IMR-90 (cell line): Measurements from ENCODE around the gene ABLIM3. TPM values are rescaled to one million over a fixed set of nuclear protein-coding genes. Genes with fewer than 3 reads are reported as not detected.

Experiments
- ATAC-seq: fragments of 200-7000 bp; cut with Tn5 transposase; 2 replicates; pipeline ENCODE4 v1.9.1; 2020; ENCODE audit warnings: low read depth, mild to moderate bottlenecking, moderate library complexity
- BruUV-seq: library from RNA; stranded (reverse); fragments of 400-500 nt; replicated peaks from 2 replicates; lab custom pipeline; 2021; lab: Mats Ljungman, UMichigan
- CTCF ChIA-PET: fragments of 300-600 bp; formaldehyde crosslinking; extraction: SDS; loops from one replicate; lab custom pipeline; 2021; ENCODE audit warnings: antibody characterized with exemption; lab: Yijun Ruan, JAX
- POLR2A ChIA-PET: fragments of 300-600 bp; sonication (Branson Sonifier 250); formaldehyde crosslinking; loops from one replicate; lab custom pipeline; 2022; ENCODE audit warnings: antibody characterized with exemption; ENCODE audit not compliant: unreplicated experiment; lab: Charles Lee
- DNase-seq: peaks from one replicate; pipeline ENCODE4 v3.0.0; 2013
- H2AFZ ChIP-seq: replicated peaks from 2 replicates; pipeline ENCODE3; 2013; ENCODE audit warnings: low read length, mild to moderate bottlenecking; ENCODE audit not compliant: poor library complexity
- H2AK5ac ChIP-seq: 2 replicates; pipeline ENCODE4 v1.6.1; 2013; ENCODE audit warnings: low read depth, low read length, inconsistent platforms
- H2AK9ac ChIP-seq: replicated peaks from 2 replicates; pipeline ENCODE3; 2013; ENCODE audit warnings: mild to moderate bottlenecking, low read depth, low read length, moderate library complexity; ENCODE audit not compliant: poor library complexity
- H2BK120ac ChIP-seq: 2 replicates; pipeline ENCODE4 v1.6.1; 2013; ENCODE audit warnings: low read depth, low read length, inconsistent platforms
- H2BK15ac ChIP-seq: 3 replicates; pipeline ENCODE4 v1.6.1; 2013; ENCODE audit warnings: low read depth, low read length, inconsistent platforms
- H2BK20ac ChIP-seq: 2 replicates; pipeline ENCODE4 v1.6.1; 2013; ENCODE audit warnings: low read depth, mild to moderate bottlenecking, inconsistent platforms, low read length, moderate library complexity
- H2BK5ac ChIP-seq: 2 replicates; pipeline ENCODE4 v1.6.1; 2013; ENCODE audit warnings: mild to moderate bottlenecking, low read depth, low read length, inconsistent platforms; ENCODE audit not compliant: poor library complexity, severe bottlenecking
- H3K14ac ChIP-seq: replicated peaks from 2 replicates; pipeline ENCODE4 v1.6.1; 2013; ENCODE audit warnings: low read depth, low read length, inconsistent platforms
- H3K18ac ChIP-seq: 2 replicates; pipeline ENCODE4 v1.6.1; 2013; ENCODE audit warnings: low read depth, low read length, control low read depth
- H3K23ac ChIP-seq: 2 replicates; pipeline ENCODE4 v1.6.1; 2013; ENCODE audit warnings: low read depth, low read length, inconsistent platforms
- H3K27ac ChIP-seq: 2 replicates; pipeline ENCODE4 v1.5.1; 2013; ENCODE audit warnings: mild to moderate bottlenecking, control low read depth, low read length; ENCODE audit not compliant: insufficient read depth
- H3K27me3 ChIP-seq: 2 replicates; pipeline ENCODE4 v1.6.1; 2013; ENCODE audit warnings: low read length; ENCODE audit not compliant: control insufficient read depth, insufficient read depth
- H3K36me3 ChIP-seq: 2 replicates; pipeline ENCODE4 v1.6.1; 2013; ENCODE audit warnings: low read length, mixed read lengths; ENCODE audit not compliant: control insufficient read depth, insufficient read depth
- H3K4ac ChIP-seq: 2 replicates; pipeline ENCODE4 v1.6.1; 2013; ENCODE audit warnings: low read depth, low read length, inconsistent platforms
- H3K4me1 ChIP-seq: 2 replicates; pipeline ENCODE4 v1.6.1; 2013; ENCODE audit warnings: low read length, mixed read lengths; ENCODE audit not compliant: control insufficient read depth, insufficient read depth
- H3K4me2 ChIP-seq: 2 replicates; pipeline ENCODE4 v1.6.1; 2013; ENCODE audit warnings: low read depth, mild to moderate bottlenecking, control low read depth, low read length, moderate library complexity
- H3K4me3 ChIP-seq: 2 replicates; pipeline ENCODE4 v1.5.1; 2013; ENCODE audit warnings: low read depth, mild to moderate bottlenecking, control low read depth, low read length, moderate library complexity; ENCODE audit not compliant: insufficient read depth
- H3K56ac ChIP-seq: 2 replicates; pipeline ENCODE4 v1.6.1; 2013; ENCODE audit warnings: low read length, inconsistent platforms; ENCODE audit not compliant: insufficient read depth; ENCODE audit errors: extremely low read depth
- H3K79me1 ChIP-seq, 2 experiments: 2 replicates each; pipeline ENCODE4 v1.6.1; 2013; ENCODE audit warnings: low read length in 2 of 2, inconsistent platforms in 1 of 2, low read depth in 1 of 2
- H3K9ac ChIP-seq: 2 replicates; pipeline ENCODE4 v1.6.1; 2013; ENCODE audit warnings: low read depth, low read length, control low read depth
- H3K9me1 ChIP-seq: 2 replicates; pipeline ENCODE4 v1.6.1; 2013; ENCODE audit warnings: low read length, inconsistent platforms; ENCODE audit not compliant: insufficient read depth
- H3K9me3 ChIP-seq: 2 replicates; pipeline ENCODE4 v1.6.1; 2013; ENCODE audit warnings: low read length; ENCODE audit not compliant: control insufficient read depth, insufficient read depth
- H4K20me1 ChIP-seq: 2 replicates; pipeline ENCODE4 v1.6.1; 2013; ENCODE audit warnings: low read length, inconsistent platforms; ENCODE audit not compliant: insufficient read depth
- H4K5ac ChIP-seq: 2 replicates; pipeline ENCODE4 v1.6.1; 2013; ENCODE audit warnings: mild to moderate bottlenecking, low read depth, low read length, control low read depth
- H4K8ac ChIP-seq, 2 experiments: 2 replicates each; pipeline ENCODE4 v1.6.1; 2013; ENCODE audit warnings: low read depth in 2 of 2, low read length in 2 of 2, control low read depth in 1 of 2, inconsistent platforms in 1 of 2
- H4K91ac ChIP-seq: 2 replicates; pipeline ENCODE4 v1.6.1; 2013; ENCODE audit warnings: low read depth, low read length, inconsistent platforms; ENCODE audit not compliant: insufficient read depth
- BHLHE40 ChIP-seq: fragments of 150-350 bp; IDR thresholded peaks from 2 replicates; pipeline ENCODE4 v1.6.1; 2016; ENCODE audit warnings: mild to moderate bottlenecking, low read depth, low read length
- CEBPB ChIP-seq: IDR thresholded peaks from 2 replicates; pipeline ENCODE4 v1.6.1; 2012; ENCODE audit warnings: low read depth, low read length, improper control_type of control experiment
- RCOR1 ChIP-seq: IDR thresholded peaks from 2 replicates; pipeline ENCODE4 v1.6.1; 2012; ENCODE audit warnings: mild to moderate bottlenecking, low read length, improper control_type of control experiment; ENCODE audit not compliant: insufficient replicate concordance
- WGBS, 2 experiments: methylation state at CpG; one replicate each; pipeline versions ENCODE4 v1.1.5 to v1.1.7; 2013; ENCODE audit warnings: missing lambda C conversion rate in 2 of 2; ENCODE audit not compliant: insufficient read length in 1 of 2; ENCODE audit errors: extremely low coverage in 2 of 2; 5-methylcytosine and 5-hydroxymethylcytosine counted together
- dilution Hi-C: fragments of 300-500 bp; cut with HindIII; formaldehyde crosslinking; loops from one replicate; pipeline ENCODE4 v1.14.3; 2018; ENCODE audit warnings: low sequenced_read_pairs; ENCODE audit not compliant: unreplicated experiment
- in situ Hi-C: fragments of 300-500 bp; cut with MboI; formaldehyde crosslinking; loops from 3 replicates; pipeline ENCODE4 v1.14.3; 2019; ENCODE audit warnings: low sequenced_read_pairs, inconsistent platforms, mixed read lengths
- intact Hi-C: fragments of 100-400 bp; cut with micrococcal nuclease; formaldehyde crosslinking; loops from 2 replicates; pipeline ENCODE4 v1.10.0; 2022
- polyA plus RNA-seq, 3 experiments: library from polyadenylated mRNA; depleted of rRNA; stranded (reverse); fragments of >200 nt; gene quantifications; 2 replicates each; pipeline ENCODE4 v1.2.3, GENCODE V29; 2012; ENCODE audit warnings: low replicate concordance in 1 of 3
- total RNA-seq: library from RNA; depleted of rRNA; stranded (reverse); fragments of >200 nt; gene quantifications from 2 replicates; pipeline ENCODE4 v1.2.3, GENCODE V29; 2012

Gene ABLIM3
- total and polyA plus RNA-seq, 2 of the 4 experiments (the other 2 are of a cell fraction), result 33.3 to 69.9 TPM

GRCh38 chr5:149262315-149262714 lies 121.0 kb downstream of the ABLIM3 start:
- no peak overlapping the region for H2AFZ ChIP-seq
- no peak overlapping the region for H3K23ac ChIP-seq
- H2BK20ac ChIP-seq, result no peak overlapping the region
- H3K4ac ChIP-seq, result no peak overlapping the region
- peaks cover 4% of the 10 kb centered on the region for H3K4me1 ChIP-seq
- H2BK5ac ChIP-seq, result no peak overlapping the region
- H3K14ac ChIP-seq, result no peak overlapping the region
- no peaks in the 10 kb centered on the region for H4K20me1 ChIP-seq
- no peak overlapping the region for H4K5ac ChIP-seq
- no peaks in the 10 kb centered on the region for H3K36me3 ChIP-seq
- H3K9ac ChIP-seq, result no peak overlapping the region
- H2BK15ac ChIP-seq, result no peak overlapping the region
- no peak overlapping the region for H4K8ac ChIP-seq
- intact Hi-C loops (no loop called here), dilution Hi-C loops (no loop called here), in situ Hi-C loops (loop anchor here (10.0 kb wide), 1 partner anchor 528 kb away; no protein-coding TSS in a partner anchor)
- no TSS peak for BruUV-seq
- no peak overlapping the region for H3K56ac ChIP-seq
- ChIA-PET CTCF (no interaction called here), POLR2A (no interaction called here)
- DNase-seq (no peak), ATAC-seq (no peak)
- peaks cover 0 to 9% of the 10 kb centered on the region in 2 experiments; a peak in 1 of 4 replicates for H3K79me1 ChIP-seq
- H3K4me3 ChIP-seq, result no peak overlapping the region
- no peak overlapping the region for H3K4me2 ChIP-seq
- H2AK9ac ChIP-seq, result no peak overlapping the region
- H3K27me3 ChIP-seq, result no peaks in the 10 kb centered on the region
- H3K9me3 ChIP-seq, result no peaks in the 10 kb centered on the region
- no peak overlapping the region for H3K27ac ChIP-seq
- H4K91ac ChIP-seq, result no peak overlapping the region
- WGBS, 2 experiments, result no CpG with 5 or more reads among the region's 4 CpGs
- peaks cover 7% of the 10 kb centered on the region; the same call in 1 of the 2 replicates for H3K9me1 ChIP-seq
- no peak overlapping the region for H2BK120ac ChIP-seq
- TF ChIP-seq BHLHE40, result no peak
- TF ChIP-seq CEBPB, result no peak
- no peak for TF ChIP-seq RCOR1
- no peak overlapping the region for H3K18ac ChIP-seq
- no peak overlapping the region for H2AK5ac ChIP-seq
